A549 (cell line): ENCODE measurements around the gene MEGF9. TPM values are rescaled to one million over a fixed set of nuclear protein-coding genes. Genes with fewer than 3 reads are reported as not detected.

ENCODE experiments used
- ATAC-seq, 2 experiments: fragments of 200-7000 bp in 1 of 2; fragments of >200 bp in 1 of 2; cut with Nextera tagmentation in 1 of 2; cut with Tn5 transposase in 1 of 2; 3 replicates each; pipeline versions ENCODE4 v1.8.0 to v1.9.1; 2018 to 2020; ENCODE audit warnings: mild to moderate bottlenecking in 1 of 2, moderate library complexity in 1 of 2
- CTCF ChIA-PET: fragments of 300-600 bp; sonication (Branson Sonifier 250); formaldehyde crosslinking; extraction: SDS; loops from one replicate; lab custom pipeline; 2021; ENCODE audit warnings: antibody characterized with exemption, inconsistent platforms; lab: Yijun Ruan, JAX
- POLR2A ChIA-PET: fragments of 350-600 bp; formaldehyde crosslinking; extraction: SDS; loops from one replicate; lab custom pipeline; 2021; ENCODE audit warnings: antibody characterized with exemption, inconsistent platforms; lab: Yijun Ruan, JAX
- DNase-seq, 2 experiments: peaks; one replicate each; pipeline versions ENCODE4 v3.0.0 to v3.0.0-alpha.2; 2011 to 2016; ENCODE audit warnings: low read depth in 1 of 2, low spot score in 1 of 2
- FAIRE-seq: peaks from 2 replicates; lab custom pipeline; 2011; peaks lifted over from hg19 to GRCh38; lab: Jason Lieb, UNC
- H3K27ac ChIP-seq, 2 experiments: fragments of >200 bp; sonication (Bioruptor Twin); formaldehyde crosslinking; 3 replicates each; pipeline ENCODE4 v1.5.1; 2016 to 2017
- H3K4me1 ChIP-seq: fragments of >200 bp; sonication (Bioruptor Twin); formaldehyde crosslinking; 3 replicates; pipeline ENCODE4 v1.6.1; 2016
- H3K4me2 ChIP-seq: fragments of >200 bp; sonication (Bioruptor Twin); formaldehyde crosslinking; 3 replicates; pipeline ENCODE4 v1.6.1; 2016
- H3K4me3 ChIP-seq: fragments of >200 bp; sonication (Bioruptor Twin); formaldehyde crosslinking; 3 replicates; pipeline ENCODE4 v1.5.1; 2016
- H3K9me3 ChIP-seq: fragments of >200 bp; sonication (Bioruptor Twin); formaldehyde crosslinking; 3 replicates; pipeline ENCODE4 v1.6.1; 2016
- ATOH8 ChIP-seq: fragments of 250-450 bp; sonication (Bioruptor Pico); IDR thresholded peaks from 2 replicates; pipeline ENCODE4 v1.5.0; 2020; ENCODE audit warnings: low read depth, mild to moderate bottlenecking, moderate library complexity
- BCL3 ChIP-seq: fragments of >200 bp; sonication (Bioruptor Twin); formaldehyde crosslinking; IDR thresholded peaks from 3 replicates; pipeline ENCODE4 v1.6.1; 2016
- BHLHE40 ChIP-seq: IDR thresholded peaks from 2 replicates; pipeline ENCODE4 v1.6.1; 2012; ENCODE audit warnings: low read depth, low read length, inconsistent platforms
- CBX2 ChIP-seq: fragments of 200-600 bp; sonication (generic); IDR thresholded peaks from 2 replicates; pipeline ENCODE4 v1.6.1; 2016; ENCODE audit warnings: low read depth, mild to moderate bottlenecking, borderline replicate concordance
- CBX8 ChIP-seq: fragments of 200-600 bp; sonication (generic); IDR thresholded peaks from 2 replicates; pipeline ENCODE4 v1.6.1; 2016
- CEBPB ChIP-seq, 2 experiments: fragments of >200 bp in 1 of 2; sonication (Bioruptor Twin) in 1 of 2; formaldehyde crosslinking in 1 of 2; IDR thresholded peaks; 2 replicates each; pipeline ENCODE4 v1.6.1; 2012 to 2016
- CTCF ChIP-seq: fragments of >200 bp; sonication (Bioruptor Twin); formaldehyde crosslinking; IDR thresholded peaks from 3 replicates; pipeline ENCODE4 v1.5.1; 2016
- EHF ChIP-seq: fragments of 250-450 bp; sonication (Bioruptor Pico); IDR thresholded peaks from 2 replicates; pipeline ENCODE4 v1.5.0; 2020; ENCODE audit warnings: mild to moderate bottlenecking
- ELK1 ChIP-seq: fragments of 150-350 bp; IDR thresholded peaks from 2 replicates; pipeline ENCODE4 v1.6.1; 2014; ENCODE audit warnings: low read depth, mild to moderate bottlenecking, low read length
- FOXS1 ChIP-seq: fragments of 250-450 bp; sonication (Bioruptor Pico); IDR thresholded peaks from 2 replicates; pipeline ENCODE4 v1.5.0; 2020; ENCODE audit warnings: mild to moderate bottlenecking, moderate library complexity
- GATA3 ChIP-seq: IDR thresholded peaks from 2 replicates; pipeline ENCODE4 v1.6.1; 2012; ENCODE audit warnings: borderline replicate concordance
- HDAC2 ChIP-seq: fragments of 200-600 bp; sonication (generic); IDR thresholded peaks from 2 replicates; pipeline ENCODE4 v1.6.1; 2016
- HEYL ChIP-seq: fragments of 250-450 bp; sonication (Bioruptor Pico); IDR thresholded peaks from 2 replicates; pipeline ENCODE4 v1.8.0; 2021; ENCODE audit warnings: mild to moderate bottlenecking, moderate library complexity
- HMGXB4 ChIP-seq: fragments of 250-450 bp; sonication (Bioruptor Pico); IDR thresholded peaks from 2 replicates; pipeline ENCODE4 v1.5.0; 2021; ENCODE audit warnings: mild to moderate bottlenecking, moderate library complexity, borderline replicate concordance
- HOXA7 ChIP-seq: fragments of 250-450 bp; sonication (Bioruptor Pico); IDR thresholded peaks from 2 replicates; pipeline ENCODE4 v1.5.0; 2020; ENCODE audit warnings: mild to moderate bottlenecking, moderate library complexity
- JUN ChIP-seq, 2 experiments: fragments of >200 bp; sonication (Bioruptor Twin); formaldehyde crosslinking; IDR thresholded peaks; 2 replicates in 1 of 2; 3 replicates in 1 of 2; pipeline ENCODE4 v1.6.1; 2016 to 2017
- MAFK ChIP-seq: fragments of 450-650 bp; IDR thresholded peaks from 2 replicates; pipeline ENCODE4 v1.6.1; 2014; ENCODE audit not compliant: partially characterized antibody
- MAZ ChIP-seq: fragments of 150-350 bp; IDR thresholded peaks from 2 replicates; pipeline ENCODE4 v1.6.1; 2014; ENCODE audit warnings: antibody characterized with exemption, low read depth, low read length, borderline replicate concordance
- MYC ChIP-seq: IDR thresholded peaks from 2 replicates; pipeline ENCODE4 v1.6.1; 2012; ENCODE audit warnings: mild to moderate bottlenecking, inconsistent platforms, low read length, improper control_type of control experiment, borderline replicate concordance
- NFE2L2 ChIP-seq: fragments of 150-350 bp; conservative IDR thresholded peaks from 2 replicates; pipeline ENCODE4 v1.6.1; 2014; ENCODE audit warnings: low read length
- NPAS2 ChIP-seq: fragments of 250-450 bp; sonication (Bioruptor Pico); IDR thresholded peaks from 2 replicates; pipeline ENCODE4 v1.8.0; 2022; ENCODE audit warnings: mild to moderate bottlenecking, moderate library complexity, borderline replicate concordance
- PHF8 ChIP-seq: fragments of 200-600 bp; sonication (generic); IDR thresholded peaks from 2 replicates; pipeline ENCODE4 v1.6.1; 2016; ENCODE audit warnings: low read depth, mild to moderate bottlenecking, antibody characterized with exemption, moderate library complexity, borderline replicate concordance
- RAD21 ChIP-seq, 2 experiments: fragments of >200 bp in 1 of 2; sonication (Bioruptor Twin) in 1 of 2; formaldehyde crosslinking in 1 of 2; IDR thresholded peaks in 1 of 2; conservative IDR thresholded peaks in 1 of 2; 2 replicates in 1 of 2; 3 replicates in 1 of 2; pipeline ENCODE4 v1.6.1; 2012 to 2018; ENCODE audit warnings: inconsistent platforms in 1 of 2
- RFX5 ChIP-seq: fragments of 450-650 bp; IDR thresholded peaks from 2 replicates; pipeline ENCODE4 v1.7.1; 2014; ENCODE audit warnings: antibody characterized with exemption, mild to moderate bottlenecking, moderate library complexity
- RNF2 ChIP-seq: fragments of 200-600 bp; sonication (generic); IDR thresholded peaks from 2 replicates; pipeline ENCODE4 v1.6.1; 2016; ENCODE audit warnings: low read depth, mild to moderate bottlenecking, antibody characterized with exemption, moderate library complexity, borderline replicate concordance
- ZSCAN20 ChIP-seq: fragments of 250-450 bp; sonication (Bioruptor Pico); IDR thresholded peaks from 2 replicates; pipeline ENCODE4 v1.8.0; 2022; ENCODE audit warnings: mild to moderate bottlenecking, moderate library complexity
- WGBS: methylation state at CpG from one replicate; pipeline ENCODE4 v1.1.6; 2017; ENCODE audit errors: missing lambda C conversion rate; 5-methylcytosine and 5-hydroxymethylcytosine counted together
- polyA plus RNA-seq, 4 experiments: library from polyadenylated mRNA; depleted of rRNA in 3 of 4; stranded (reverse); fragments of >200 nt; fragmentation: RNase III in 1 of 4; extraction: RNeasy Plus Mini Kit Qiagen cat#74134 plus additional on column Dnase treatment in 1 of 4; gene quantifications; 2 replicates in 3 of 4; 3 replicates in 1 of 4; pipeline ENCODE4 v1.2.3, GENCODE V29; 2011 to 2017

The MEGF9 gene
- polyA plus RNA-seq, 2 of the 4 experiments (the other 2 are of a cell fraction), result 25.7 to 33.4 TPM

GRCh38 chr9:120637919-120638318 lies 76.4 kb downstream of the MEGF9 start (continued):
- no peak for TF ChIP-seq HMGXB4 (CRISPR knock-in tag)

GRCh38 chr9:120636194-120636957 lies 77.9 kb downstream of the MEGF9 start:
- Histone ChIP-seq H3K27ac (peak overlapping the region; percentile 75 to 94), H3K4me1 (peaks cover 48% of the 10 kb centered on the region), H3K9me3 (peaks cover 9% of the 10 kb centered on the region; the same call in 1 of the 3 replicates), H3K4me3 (peak overlapping the region; percentile 34), H3K4me2 (peak overlapping the region; percentile 77)
- WGBS, result 45% methylated on average over 9 of the region's 25 CpGs
- peak in 1 of 2 experiments; percentile 35 for DNase-seq
- ChIA-PET POLR2A (no interaction called here), CTCF (interaction anchor here (1.6 kb wide), 1 partner anchor 16 kb away, joined by 3 read pairs; no protein-coding TSS in a partner anchor)
- ATAC-seq, result peak in 1 of 2 experiments; percentile 60; a peak in 3 of 6 replicates
- FAIRE-seq, result no peak
- no peak for TF ChIP-seq CEBPB (IDR thresholded peaks at IDR 0.05)
- TF ChIP-seq HMGXB4 (CRISPR knock-in tag), result no peak
- TF ChIP-seq JUN (IDR thresholded peaks at IDR 0.05), result no peak
- TF ChIP-seq CBX8, result no peak
- no peak for TF ChIP-seq MYC
- no peak for TF ChIP-seq PHF8
- no peak for TF ChIP-seq GATA3
- TF ChIP-seq ZSCAN20 (CRISPR knock-in tag), result no peak
- TF ChIP-seq NFE2L2, result no peak
- no peak for TF ChIP-seq RNF2
- no peak for TF ChIP-seq EHF (CRISPR knock-in tag)
- TF ChIP-seq NPAS2, result no peak
- TF ChIP-seq MAFK, result peak; percentile 79
- no peak for TF ChIP-seq BHLHE40
- 0 out of 5 replicates have a peak, but pooled peaks of 1 of the 2 experiments have one; percentile 15 for TF ChIP-seq RAD21 (conservative IDR thresholded peaks at IDR 0.05 in 1 of 2, IDR thresholded peaks at IDR 0.05 in 1 of 2)
- TF ChIP-seq HEYL, result no peak
- no peak for TF ChIP-seq ATOH8 (CRISPR knock-in tag)
- TF ChIP-seq MAZ, result no peak
- TF ChIP-seq ELK1, result no peak
- TF ChIP-seq HDAC2, result no peak
- TF ChIP-seq CBX2, result no peak
- TF ChIP-seq HOXA7 (CRISPR knock-in tag), result no peak
- no peak for TF ChIP-seq BCL3
- TF ChIP-seq CTCF, result peak; percentile 15; the same call in 1 of the 3 replicates
- no peak for TF ChIP-seq RFX5
- no peak for TF ChIP-seq FOXS1 (CRISPR knock-in tag)
